ENCODE data around the gene PEX11B.

DNA sequence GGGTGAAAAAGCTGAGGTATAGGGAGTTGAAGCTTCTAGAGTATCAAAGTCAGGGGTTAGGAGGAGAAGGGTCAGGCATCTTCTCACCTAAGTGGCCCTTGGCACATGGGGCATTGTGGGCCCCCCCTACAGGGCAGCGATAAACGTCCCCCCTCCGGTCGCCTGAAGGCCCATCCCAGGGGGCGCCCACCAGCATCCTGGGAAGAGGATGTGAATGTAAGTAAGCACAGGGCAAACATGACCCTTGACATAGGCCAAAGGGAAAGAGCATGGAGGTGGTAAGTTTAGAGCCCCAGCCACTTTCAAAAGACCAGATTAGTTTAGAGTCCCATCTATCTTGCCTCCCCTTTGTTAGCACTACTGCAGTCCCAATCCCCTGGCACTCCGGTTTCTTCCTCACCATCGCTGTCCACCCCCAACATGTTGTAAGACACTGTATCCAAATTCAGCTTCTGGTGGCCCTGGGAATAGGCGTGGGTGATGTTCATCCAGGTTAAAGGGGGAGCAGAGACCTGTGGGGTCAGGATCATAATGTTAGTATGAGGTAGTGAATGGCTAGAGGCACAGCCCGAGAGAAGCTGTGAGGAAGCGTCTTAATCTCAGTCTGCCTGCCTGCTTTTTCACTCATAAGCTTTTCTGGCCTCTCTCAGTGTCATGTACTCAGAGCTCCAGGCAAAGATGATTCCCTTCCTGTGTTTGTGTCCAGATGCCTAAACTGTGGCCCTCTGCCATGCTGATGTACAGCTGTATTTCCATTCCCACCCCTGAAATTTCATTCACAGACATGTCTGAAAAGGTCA, 11.4 kb downstream of the PEX11B start:
- TF ChIP-seq, protein P1, sequence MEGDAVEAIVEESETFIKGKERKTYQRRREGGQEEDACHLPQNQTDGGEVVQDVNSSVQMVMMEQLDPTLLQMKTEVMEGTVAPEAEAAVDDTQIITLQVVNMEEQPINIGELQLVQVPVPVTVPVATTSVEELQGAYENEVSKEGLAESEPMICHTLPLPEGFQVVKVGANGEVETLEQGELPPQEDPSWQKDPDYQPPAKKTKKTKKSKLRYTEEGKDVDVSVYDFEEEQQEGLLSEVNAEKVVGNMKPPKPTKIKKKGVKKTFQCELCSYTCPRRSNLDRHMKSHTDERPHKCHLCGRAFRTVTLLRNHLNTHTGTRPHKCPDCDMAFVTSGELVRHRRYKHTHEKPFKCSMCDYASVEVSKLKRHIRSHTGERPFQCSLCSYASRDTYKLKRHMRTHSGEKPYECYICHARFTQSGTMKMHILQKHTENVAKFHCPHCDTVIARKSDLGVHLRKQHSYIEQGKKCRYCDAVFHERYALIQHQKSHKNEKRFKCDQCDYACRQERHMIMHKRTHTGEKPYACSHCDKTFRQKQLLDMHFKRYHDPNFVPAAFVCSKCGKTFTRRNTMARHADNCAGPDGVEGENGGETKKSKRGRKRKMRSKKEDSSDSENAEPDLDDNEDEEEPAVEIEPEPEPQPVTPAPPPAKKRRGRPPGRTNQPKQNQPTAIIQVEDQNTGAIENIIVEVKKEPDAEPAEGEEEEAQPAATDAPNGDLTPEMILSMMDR (IDR thresholded peaks at IDR 0.05) = no peak
- no peak for TF ChIP-seq POLR2AphosphoS5 (IDR thresholded peaks at IDR 0.05)
